Osteoblast (primary cell): ENCODE results near the gene FOSL2. TPM values are rescaled to one million over a fixed set of nuclear protein-coding genes. Genes with fewer than 3 reads are reported as not detected.
A peak's percentile ranks its signal among the peaks of the same experiment; 100 is the strongest.

Experiments used
- DNase-seq: peaks from one replicate; pipeline ENCODE4 v3.0.0; 2011; ENCODE audit warnings: low spot score, mixed read lengths; ENCODE audit not compliant: insufficient read length; ENCODE audit errors: missing footprints
- H2AFZ ChIP-seq: 2 replicates; pipeline ENCODE4 v1.6.0; 2011; ENCODE audit warnings: mild to moderate bottlenecking, low read length
- H3K27ac ChIP-seq: 2 replicates; pipeline ENCODE4 v1.5.1; 2011; ENCODE audit warnings: mild to moderate bottlenecking, low read depth, low read length, moderate library complexity
- H3K27me3 ChIP-seq: 2 replicates; pipeline ENCODE4 v1.6.0; 2012; ENCODE audit warnings: mild to moderate bottlenecking, control low read depth, inconsistent platforms, low read length, moderate library complexity; ENCODE audit not compliant: insufficient read depth
- H3K36me3 ChIP-seq: 2 replicates; pipeline ENCODE4 v1.5.1; 2011; ENCODE audit warnings: mild to moderate bottlenecking, low read length, control low read depth, moderate library complexity; ENCODE audit not compliant: insufficient read depth
- H3K4me1 ChIP-seq: 2 replicates; pipeline ENCODE4 v1.5.1; 2011; ENCODE audit warnings: mild to moderate bottlenecking, low read length, control low read depth, moderate library complexity; ENCODE audit not compliant: insufficient read depth
- H3K4me2 ChIP-seq: 2 replicates; pipeline ENCODE4 v1.6.0; 2011; ENCODE audit warnings: mild to moderate bottlenecking, low read length; ENCODE audit not compliant: insufficient read depth
- H3K4me3 ChIP-seq: fragments of 200-600 bp; sonication (generic); 3 replicates; pipeline ENCODE4 v1.5.1; 2012; ENCODE audit warnings: mild to moderate bottlenecking, low read length, inconsistent platforms; ENCODE audit not compliant: insufficient read depth
- H3K79me2 ChIP-seq: 2 replicates; pipeline ENCODE4 v1.6.0; 2012; ENCODE audit warnings: mild to moderate bottlenecking, low read length, control low read depth, inconsistent platforms; ENCODE audit not compliant: insufficient read depth
- H3K9me3 ChIP-seq: 2 replicates; pipeline ENCODE4 v1.5.1; 2011; ENCODE audit warnings: low read depth, low read length, control low read depth
- H4K20me1 ChIP-seq: 2 replicates; pipeline ENCODE4 v1.6.0; 2012; ENCODE audit warnings: mild to moderate bottlenecking, low read length, control low read depth; ENCODE audit not compliant: insufficient read depth
- CTCF ChIP-seq: IDR thresholded peaks from 2 replicates; pipeline ENCODE4 v1.5.1; 2011; ENCODE audit warnings: mild to moderate bottlenecking, low read depth, low read length, moderate library complexity; ENCODE audit errors: extremely low read depth
- total RNA-seq: library from RNA; depleted of rRNA; stranded (reverse); fragments of >200 nt; gene quantifications from 2 replicates; pipeline ENCODE4 v1.2.3, GENCODE V29; 2012

FOSL2 gene
- total RNA-seq, 1 donor, result 86.9 TPM

GRCh38 chr2:28352610-28353195 is 40.0 kb upstream of the FOSL2 start:
- Histone ChIP-seq H3K27ac (no peak overlapping the region), H3K79me2 (no peaks in the 10 kb centered on the region), H3K4me1 (peaks cover 16% of the 10 kb centered on the region), H3K4me3 (no peak overlapping the region), H3K4me2 (no peak overlapping the region), H3K36me3 (no peaks in the 10 kb centered on the region), H3K9me3 (no peaks in the 10 kb centered on the region), H4K20me1 (no peaks in the 10 kb centered on the region), H3K27me3 (no peaks in the 10 kb centered on the region), H2AFZ (no peak overlapping the region)
- TF ChIP-seq CTCF, result no peak
- peak; percentile 67 for DNase-seq

DNA sequence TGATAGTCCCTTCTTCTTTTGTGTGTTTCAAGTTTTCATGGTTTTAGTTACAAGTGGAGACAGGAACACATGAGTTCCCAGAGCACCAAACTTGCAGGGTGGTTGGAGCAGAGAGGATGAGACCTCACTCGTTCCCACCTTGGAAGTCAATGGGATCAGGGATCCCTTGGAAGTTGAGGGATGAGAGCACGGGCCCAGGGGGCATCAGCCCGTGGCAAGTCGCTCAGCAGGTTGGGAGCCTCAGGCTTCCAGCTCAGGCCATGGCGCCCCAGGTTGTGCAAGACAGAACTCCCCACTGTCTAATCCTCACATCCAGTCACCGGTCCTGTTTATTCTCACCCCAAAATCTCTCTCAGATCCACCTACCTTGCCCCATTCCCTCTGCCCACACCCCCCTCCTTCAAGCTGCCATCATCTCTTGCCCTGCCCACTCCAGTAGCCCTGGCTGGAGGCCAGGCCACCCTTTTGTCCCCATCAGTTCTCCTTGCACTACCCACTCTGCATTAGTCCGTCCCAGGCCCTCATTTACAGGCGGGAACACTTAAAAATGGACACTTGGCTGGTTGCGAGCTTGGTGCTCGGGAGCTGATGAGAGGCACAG is 37.6 kb upstream of the FOSL2 start:
- Histone ChIP-seq H3K4me1 (peaks cover 33% of the 10 kb centered on the region), H4K20me1 (no peaks in the 10 kb centered on the region), H3K9me3 (no peaks in the 10 kb centered on the region), H3K36me3 (no peaks in the 10 kb centered on the region), H3K27ac (peak overlapping the region; percentile 91), H3K4me2 (no peak overlapping the region), H3K27me3 (no peaks in the 10 kb centered on the region), H3K79me2 (no peaks in the 10 kb centered on the region), H2AFZ (peak overlapping the region; percentile 86), H3K4me3 (no peak overlapping the region)
- no peak for TF ChIP-seq CTCF
- DNase-seq, result peak; percentile 54

DNA sequence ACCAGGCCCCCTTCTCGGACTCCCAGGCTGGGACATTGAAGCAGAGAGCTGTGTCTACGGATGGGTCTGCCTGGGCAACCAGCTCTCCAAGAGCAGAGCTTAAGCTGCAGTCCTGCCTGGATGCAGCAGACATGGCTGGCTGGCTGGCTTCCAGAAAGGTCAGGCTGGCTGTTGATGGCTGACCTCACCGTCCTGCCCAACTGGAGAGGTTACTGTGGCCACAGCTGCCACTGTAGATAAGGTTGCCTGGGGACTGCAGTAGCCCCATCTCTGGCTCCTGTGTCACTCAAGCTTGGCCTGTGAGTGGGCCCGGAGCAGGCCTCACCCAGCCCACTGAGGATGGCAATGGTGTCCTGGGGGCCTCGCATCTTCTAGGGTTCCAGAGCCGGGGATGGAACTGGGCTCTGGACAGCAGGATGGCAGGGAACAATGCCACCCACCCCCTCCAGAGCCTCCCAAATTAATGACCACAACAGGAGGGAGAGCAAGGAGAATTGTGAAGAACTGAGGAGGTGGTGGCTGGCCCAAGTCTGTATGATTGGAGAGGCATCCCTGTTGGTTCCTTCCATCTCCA is 37.0 kb upstream of the FOSL2 start:
- no peaks in the 10 kb centered on the region for H3K27me3 ChIP-seq
- peak overlapping the region; percentile 86 for H2AFZ ChIP-seq
- no peaks in the 10 kb centered on the region for H3K79me2 ChIP-seq
- no peaks in the 10 kb centered on the region for H3K9me3 ChIP-seq
- peak overlapping the region; percentile 91 for H3K27ac ChIP-seq
- H3K4me2 ChIP-seq, result no peak overlapping the region
- no peak overlapping the region for H3K4me3 ChIP-seq
- TF ChIP-seq CTCF, result no peak
- no peaks in the 10 kb centered on the region for H3K36me3 ChIP-seq
- peaks cover 37% of the 10 kb centered on the region for H3K4me1 ChIP-seq
- H4K20me1 ChIP-seq, result no peaks in the 10 kb centered on the region
- DNase-seq, result peak; percentile 85
